ENCODE data around the gene LMTK3.
A peak's percentile ranks its signal among the peaks of the same experiment; 100 is the strongest.
"Not testable (repeated sequence)": the region's sequence is repeated elsewhere in the genome, so short reads cannot be mapped to it uniquely, and the experiment has no call there.

The LMTK3 gene

GRCh38 chr19:48507911-48508439 is 3.7 kb downstream of the LMTK3 start:
- no peak for DNase-seq

GRCh38 chr19:48506138-48506733 is 5.4 kb downstream of the LMTK3 start:
- DNase-seq: peak; percentile 32

- no peak for DNase-seq
These were observed 9.2 kb downstream of the LMTK3 start for GRCh38 chr19:48502350-48503018.

- DNase-seq: no peak
These were observed 9.9 kb downstream of the LMTK3 start for GRCh38 chr19:48501494-48502349.

DNA sequence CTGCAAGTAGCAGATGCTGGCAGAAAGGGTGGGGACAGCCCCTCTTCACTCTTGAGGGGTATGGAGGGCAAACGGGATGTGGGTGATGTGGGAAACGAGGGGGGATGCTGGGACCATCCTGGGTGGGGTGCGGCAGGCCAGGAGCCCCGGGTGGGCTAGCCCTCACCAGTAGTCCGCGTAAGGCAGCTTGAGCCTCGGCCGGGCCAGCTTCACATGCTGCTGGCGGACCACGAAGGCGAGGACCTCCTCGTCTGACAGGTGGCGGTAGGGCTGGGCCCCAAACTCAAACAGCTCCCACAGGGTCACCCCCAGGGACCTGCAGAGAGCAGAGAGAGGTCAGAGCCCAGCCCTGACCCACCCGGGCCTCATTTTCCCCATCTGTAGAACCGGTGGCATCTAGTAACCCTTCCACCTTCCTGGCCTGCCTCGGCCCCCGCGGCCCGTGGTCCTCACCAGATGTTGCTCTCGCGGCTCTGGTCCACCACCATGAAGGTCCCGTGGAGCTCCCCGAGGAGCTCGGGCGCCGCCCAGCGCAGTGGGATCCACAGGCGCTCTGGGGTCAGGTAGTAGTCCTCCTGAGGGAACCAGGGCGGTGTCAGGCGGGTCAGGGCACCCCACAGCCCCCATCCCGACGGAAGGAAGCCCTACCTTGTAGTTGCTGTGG is 10.7 kb downstream of the LMTK3 start:
- DNase-seq: no peak

DNA sequence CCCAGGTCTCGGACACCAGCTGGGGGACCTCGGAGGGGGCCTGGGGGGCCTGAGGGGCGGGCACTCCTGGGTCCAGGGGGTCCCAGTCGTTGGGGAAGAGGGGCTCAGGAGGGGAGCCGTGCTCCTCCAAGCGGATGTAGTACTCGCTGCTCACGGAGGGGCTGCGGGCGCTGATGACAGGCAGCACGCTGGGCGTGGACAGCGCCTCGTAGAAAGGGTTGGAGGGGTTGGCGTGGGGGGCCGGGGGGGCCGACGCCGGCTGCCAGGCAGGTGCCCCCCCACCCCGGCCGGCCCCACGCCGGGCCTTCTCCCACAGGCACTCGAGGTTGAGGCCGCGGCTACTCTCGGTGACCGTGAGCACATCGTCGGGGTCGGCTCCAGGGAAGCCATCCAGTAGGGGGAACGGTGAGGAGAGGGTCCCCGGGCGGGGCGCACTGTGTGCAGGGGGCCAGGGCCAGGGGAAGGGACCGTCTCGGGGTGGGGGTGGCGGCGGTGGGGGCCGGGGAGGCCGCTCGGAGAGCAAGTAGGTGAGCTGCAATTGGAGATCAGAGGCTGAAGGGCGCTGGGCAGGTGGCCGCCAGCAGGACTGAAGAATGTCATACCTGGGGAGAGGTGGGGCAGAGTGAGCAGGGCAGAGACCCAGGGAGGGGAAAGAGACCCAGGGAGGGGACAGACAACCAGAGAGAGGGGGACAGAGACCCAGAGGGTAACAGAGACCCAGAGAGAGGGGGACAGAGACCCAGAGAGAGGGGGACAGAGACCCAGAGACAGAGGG is 12.1 kb downstream of the LMTK3 start:
- DNase-seq: no peak

DNA sequence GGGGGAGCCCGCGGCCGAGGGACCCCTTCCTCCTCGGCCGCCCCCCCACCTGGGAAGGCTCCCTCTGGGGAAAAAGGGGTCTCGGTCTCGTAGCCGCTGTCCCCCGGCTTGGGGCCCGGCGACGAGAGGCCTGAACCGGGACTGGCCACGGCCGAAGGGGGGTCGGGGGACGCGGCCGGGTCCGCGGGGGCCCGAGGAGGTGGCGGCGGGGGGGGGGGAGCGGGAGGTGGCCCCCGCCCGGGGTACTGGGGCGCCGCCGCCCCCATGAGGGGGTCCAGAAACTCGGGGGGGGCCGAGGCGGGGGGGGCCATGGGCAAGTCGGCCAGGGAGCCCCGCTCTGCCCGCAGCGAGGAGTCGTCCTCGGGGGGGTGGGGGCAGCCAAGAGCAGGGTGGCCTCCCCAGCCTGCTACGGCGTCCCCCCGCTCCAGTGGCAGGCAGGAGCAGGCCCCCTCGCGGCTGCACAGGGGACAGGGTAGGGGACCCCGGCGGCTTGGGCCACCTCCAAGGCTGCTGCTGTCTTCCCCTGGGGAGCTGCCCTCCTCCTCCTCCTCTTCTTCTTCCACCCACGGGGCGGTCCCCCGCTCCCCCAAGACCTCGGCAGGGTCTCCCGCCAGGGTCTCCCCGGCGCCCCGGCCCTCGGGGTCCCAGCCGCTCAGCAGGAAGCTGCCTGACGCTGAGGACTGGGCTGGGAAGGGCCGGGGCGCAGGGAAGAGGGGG is 12.9 kb downstream of the LMTK3 start:
- DNase-seq: no peak

- no peak for DNase-seq
These were observed 13.7 kb downstream of the LMTK3 start for GRCh38 chr19:48497728-48498594.

DNA sequence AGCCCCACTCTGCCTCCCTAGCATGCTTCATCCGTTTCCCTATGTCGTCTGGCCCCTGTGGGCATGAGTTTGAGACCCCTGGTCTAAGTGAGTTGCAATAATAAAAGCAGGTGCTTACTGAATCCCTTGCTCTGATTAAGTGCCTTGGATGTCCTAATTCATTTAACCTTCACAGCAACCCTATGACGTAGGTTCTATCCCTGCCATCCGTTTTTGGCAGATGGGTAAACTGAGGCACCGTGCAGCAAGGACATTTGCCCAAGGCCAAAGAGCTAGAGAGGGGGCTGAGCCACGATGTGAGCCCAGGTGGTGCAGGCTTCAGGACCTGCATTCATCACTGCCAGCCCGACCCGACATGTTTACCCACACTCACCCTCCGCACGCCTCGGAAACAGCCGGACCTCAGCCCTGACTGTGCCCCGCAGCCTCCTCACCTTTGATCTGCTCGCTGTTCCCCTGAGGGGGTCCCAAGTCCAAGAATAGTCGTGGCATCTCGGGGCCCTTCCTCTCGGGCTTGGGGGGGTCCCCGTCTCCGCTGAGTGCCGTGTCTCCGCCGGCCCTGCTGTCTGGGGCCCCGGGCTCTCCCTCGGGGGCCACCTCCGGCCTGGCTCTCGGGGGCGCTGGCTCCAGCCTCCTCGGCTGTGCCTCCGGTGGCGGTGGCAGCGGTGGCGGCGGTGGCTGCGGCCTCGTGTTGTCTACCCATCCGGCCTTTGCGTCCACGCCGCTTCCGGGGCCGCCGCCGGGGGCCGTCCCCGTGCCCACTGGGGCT is 14.5 kb downstream of the LMTK3 start:
- DNase-seq: no peak

- no peak for DNase-seq
These were observed 16.2 kb downstream of the LMTK3 start for GRCh38 chr19:48495396-48495795.

DNA sequence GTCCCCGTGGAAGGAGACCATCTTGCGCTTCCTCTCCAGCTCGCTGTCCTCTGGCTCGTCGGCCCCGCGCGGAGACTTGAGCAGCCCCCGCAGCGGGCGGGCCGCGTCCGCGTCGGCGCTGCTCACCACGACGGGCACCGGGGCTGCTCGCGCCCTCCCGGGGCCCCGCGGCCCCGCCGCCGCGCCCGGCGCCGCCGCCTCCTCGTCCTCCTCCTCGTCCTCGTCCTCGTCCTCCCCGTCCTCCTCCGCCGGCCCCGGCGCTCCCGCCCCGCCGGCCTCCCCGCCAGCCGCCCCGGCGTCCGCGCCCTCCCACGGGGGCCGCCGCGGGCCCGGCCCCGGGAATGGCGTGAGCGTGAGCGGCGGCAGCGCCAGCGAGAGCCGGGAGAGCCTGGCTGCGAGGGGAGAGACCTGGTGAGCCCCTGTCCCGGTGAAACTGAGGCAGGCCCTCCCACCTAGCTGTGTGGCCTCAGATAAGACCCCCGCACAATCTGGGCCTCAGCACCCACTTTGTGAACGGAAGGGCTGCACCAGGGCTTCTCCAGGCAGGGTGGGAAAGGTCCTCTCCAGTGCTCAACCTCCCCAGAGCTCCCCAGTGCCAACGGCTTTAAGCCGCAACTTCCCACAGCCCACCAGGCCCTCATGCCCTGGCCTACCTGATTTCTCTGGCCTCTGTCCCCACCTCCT is 17.8 kb downstream of the LMTK3 start:
- DNase-seq: no peak

DNA sequence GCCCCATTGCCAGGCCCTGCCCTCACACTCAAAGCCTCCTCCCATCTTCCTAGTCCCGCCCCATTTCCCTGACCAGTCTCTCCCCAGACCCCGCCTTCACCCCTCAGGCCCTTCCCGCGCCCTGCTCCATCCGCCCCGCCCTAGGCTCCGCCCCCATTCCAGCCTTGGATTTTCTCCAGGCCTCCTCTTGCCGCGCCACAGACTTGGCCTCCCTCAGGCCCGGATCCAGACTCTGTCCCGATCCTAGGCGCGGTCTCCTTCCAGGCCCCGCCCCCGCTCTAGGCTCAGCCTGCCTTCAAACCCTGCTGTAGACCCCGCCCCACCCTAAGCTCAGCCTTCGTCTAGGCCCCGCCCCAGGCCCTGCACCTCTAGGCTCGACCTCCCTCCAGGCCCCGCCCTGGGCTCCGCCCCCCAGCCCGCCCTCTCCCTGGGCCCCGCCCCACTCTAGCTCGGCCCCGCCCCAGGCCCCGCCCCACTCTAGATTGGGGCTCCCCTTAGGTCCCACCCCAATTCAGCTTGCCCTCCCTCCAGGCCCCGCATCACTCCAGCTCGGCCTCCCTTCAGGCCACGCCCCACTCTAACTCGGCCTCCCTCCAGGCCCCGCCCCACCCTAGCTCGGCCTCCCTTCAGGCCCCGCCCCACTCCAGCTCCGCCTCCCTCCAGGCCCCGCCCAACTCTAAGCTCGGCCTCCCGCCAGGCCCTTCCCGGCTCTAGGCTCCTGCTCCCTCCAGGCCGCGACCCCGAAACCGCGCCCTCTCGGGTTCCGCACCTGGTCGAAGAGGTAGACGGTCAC is 18.5 kb downstream of the LMTK3 start:
- peak; percentile 66 for DNase-seq

DNA sequence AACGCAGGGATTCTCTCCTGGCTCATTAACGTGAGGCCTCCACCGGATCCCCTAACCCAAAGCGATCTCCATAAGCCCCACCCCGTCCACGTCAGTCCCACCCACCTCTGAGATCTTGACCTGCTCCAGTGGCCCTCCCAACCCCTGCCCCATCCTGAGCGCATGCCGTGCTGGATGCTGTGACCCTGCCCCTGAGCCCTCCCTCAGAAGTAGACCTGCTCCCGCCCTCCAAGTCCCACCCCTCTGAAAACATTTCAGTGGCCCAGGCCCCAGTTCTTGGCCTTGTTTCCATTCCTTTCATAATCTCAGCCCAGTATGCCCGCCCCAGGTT is 19.9 kb downstream of the LMTK3 start:
- DNase-seq: no peak

- no peak for DNase-seq
These were observed 20.4 kb downstream of the LMTK3 start for GRCh38 chr19:48490981-48491792.

DNA sequence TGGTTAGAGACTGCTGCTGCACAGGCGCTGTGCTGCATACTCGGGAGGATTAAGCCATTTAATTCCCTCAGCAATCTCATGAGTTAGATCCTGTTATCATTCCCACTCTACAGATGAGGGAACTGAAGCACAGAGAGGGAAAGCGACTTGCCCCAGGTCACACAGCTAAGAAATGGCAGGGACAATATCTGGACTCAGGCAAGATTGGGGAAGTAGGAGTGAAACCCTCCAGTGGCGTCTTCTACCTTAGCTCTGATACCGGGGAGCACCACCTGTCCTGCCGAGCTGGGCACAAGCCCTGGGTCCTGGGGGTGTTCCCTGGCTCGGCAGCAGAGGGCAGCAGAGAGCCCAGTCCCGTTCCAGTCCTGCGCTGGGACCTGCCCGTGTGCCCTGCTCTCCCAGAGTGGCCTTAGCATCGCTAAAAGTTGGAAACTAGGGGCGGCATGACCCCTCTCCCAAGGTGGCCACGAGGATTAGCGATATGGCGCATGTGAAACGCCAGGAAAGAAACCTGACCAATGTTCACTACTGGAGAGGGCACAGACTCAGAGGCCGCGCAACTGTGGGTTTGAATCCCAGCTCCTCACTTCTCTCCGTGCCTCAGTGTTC is 21.9 kb downstream of the LMTK3 start:
- peak; percentile 20 for DNase-seq

DNA sequence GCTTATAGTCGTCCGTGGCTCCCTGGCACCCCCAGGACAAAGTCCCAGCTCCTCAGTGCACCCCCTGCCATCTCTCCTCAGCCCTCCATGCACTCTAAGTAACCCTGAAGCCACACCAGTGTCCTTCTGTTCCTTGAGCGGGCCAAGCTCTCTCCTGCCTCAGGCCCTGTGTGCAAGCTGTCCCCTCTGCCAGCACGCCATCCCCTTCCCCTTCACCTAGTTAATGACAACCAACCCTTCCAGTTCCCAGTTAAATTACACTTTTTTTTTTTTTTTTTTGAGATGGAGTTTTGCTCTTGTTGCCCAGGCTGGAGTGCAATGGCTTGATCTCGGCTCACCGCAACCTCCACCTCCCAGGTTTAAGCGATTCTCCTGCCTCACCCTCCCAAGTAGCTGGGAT is 23.2 kb downstream of the LMTK3 start:
- not testable (repeated sequence) for DNase-seq

GRCh38 chr19:48487948-48488347 is 23.7 kb downstream of the LMTK3 start:
- no peak for DNase-seq
